ENCODE results near the gene FZR1.
"Not testable (repeated sequence)": the region's sequence is repeated elsewhere in the genome, so short reads cannot be mapped to it uniquely, and the experiment has no call there.

FZR1 gene

GRCh38 chr19:3514930-3515329 is 8.8 kb downstream of the FZR1 start:
- DNase-seq (ENCODE audit: low read depth) = no peak

GRCh38 chr19:3515891-3516422 is 9.8 kb downstream of the FZR1 start:
- no peak for DNase-seq (ENCODE audit: low read depth)

- DNase-seq (ENCODE audit: low read depth) = no peak
These were observed 10.6 kb downstream of the FZR1 start for GRCh38 chr19:3516675-3517207.

GRCh38 chr19:3517638-3518037 is 11.5 kb downstream of the FZR1 start:
- no peak for DNase-seq (ENCODE audit: low read depth)

- DNase-seq (ENCODE audit: low read depth) = no peak
These were observed 12.1 kb downstream of the FZR1 start for GRCh38 chr19:3518255-3518654.

- no peak for DNase-seq (ENCODE audit: low read depth)
These were observed 12.5 kb downstream of the FZR1 start for GRCh38 chr19:3518659-3519058.

- DNase-seq (ENCODE audit: low read depth) = no peak
These were observed 13.0 kb downstream of the FZR1 start for GRCh38 chr19:3519126-3519525.

GRCh38 chr19:3520166-3521103 is 14.3 kb downstream of the FZR1 start:
- no peak for DNase-seq (ENCODE audit: low read depth)

GRCh38 chr19:3521104-3521445 is 15.0 kb downstream of the FZR1 start:
- DNase-seq (ENCODE audit: low read depth) = no peak

- DNase-seq (ENCODE audit: low read depth) = no peak
These were observed 16.6 kb downstream of the FZR1 start for GRCh38 chr19:3522421-3523360.

- no peak for DNase-seq (ENCODE audit: low read depth)
These were observed 17.4 kb downstream of the FZR1 start for GRCh38 chr19:3523361-3524077.

GRCh38 chr19:3524078-3524842 is 18.1 kb downstream of the FZR1 start:
- no peak for DNase-seq (ENCODE audit: low read depth)

GRCh38 chr19:3524904-3525451 is 18.9 kb downstream of the FZR1 start:
- DNase-seq (ENCODE audit: low read depth) = no peak

GRCh38 chr19:3526507-3527237 is 20.6 kb downstream of the FZR1 start:
- DNase-seq (ENCODE audit: low read depth) = no peak

- DNase-seq (ENCODE audit: low read depth) = no peak
These were observed 21.3 kb downstream of the FZR1 start for GRCh38 chr19:3527238-3527910.

GRCh38 chr19:3528080-3528479 is 22.0 kb downstream of the FZR1 start:
- no peak for DNase-seq (ENCODE audit: low read depth)

GRCh38 chr19:3528539-3529211 is 22.6 kb downstream of the FZR1 start:
- no peak for DNase-seq (ENCODE audit: low read depth)

- DNase-seq (ENCODE audit: low read depth) = not testable (repeated sequence)
These were observed 23.2 kb downstream of the FZR1 start for GRCh38 chr19:3529299-3529698.

GRCh38 chr19:3530389-3530788 is 24.3 kb downstream of the FZR1 start:
- DNase-seq (ENCODE audit: low read depth) = no peak

All from T-helper 22 cell (primary cell).